CD14-positive monocyte (primary cell): Measurements from ENCODE around the gene U2SURP. TPM values are rescaled to one million over a fixed set of nuclear protein-coding genes. Genes with fewer than 3 reads are reported as not detected.

Source experiments
- DNase-seq, 3 donors: peaks; one replicate each; pipeline ENCODE4 v3.0.0-alpha.2; 2011 to 2022
- H2AFZ ChIP-seq: 2 replicates; pipeline ENCODE4 v1.6.0; 2012; ENCODE audit warnings: mild to moderate bottlenecking, low read depth, low read length, inconsistent platforms; ENCODE audit not compliant: insufficient read depth, poor library complexity, severe bottlenecking
- H3K27ac ChIP-seq, 2 donors: 1 replicate in 1 of 2; 2 replicates in 1 of 2; pipeline ENCODE4 v1.5.1; 2012 to 2013; ENCODE audit warnings: low read length in 2 of 2, control low read depth in 1 of 2, inconsistent platforms in 1 of 2, low read depth in 1 of 2, mild to moderate bottlenecking in 1 of 2
- H3K27me3 ChIP-seq, 2 donors: one replicate each; pipeline versions ENCODE4 v1.6.0 to v1.6.1; 2011 to 2013; ENCODE audit warnings: low read length in 2 of 2; ENCODE audit not compliant: control insufficient read depth in 2 of 2, insufficient read depth in 2 of 2
- H3K36me3 ChIP-seq, 2 donors: replicated peaks in 1 of 2; 1 replicate in 1 of 2; 2 replicates in 1 of 2; pipeline versions ENCODE4 v1.5.1 to v1.6.1; 2012 to 2013; ENCODE audit warnings: low read length in 2 of 2, control low read depth in 1 of 2, inconsistent platforms in 1 of 2, mild to moderate bottlenecking in 1 of 2; ENCODE audit not compliant: insufficient read depth in 2 of 2, control insufficient read depth in 1 of 2
- H3K4me1 ChIP-seq, 2 donors: 1 replicate in 1 of 2; 2 replicates in 1 of 2; pipeline versions ENCODE4 v1.5.1 to v1.6.1; 2012 to 2013; ENCODE audit warnings: low read length in 2 of 2, control low read depth in 1 of 2, inconsistent platforms in 1 of 2, mild to moderate bottlenecking in 1 of 2, moderate library complexity in 1 of 2; ENCODE audit not compliant: insufficient read depth in 2 of 2, control insufficient read depth in 1 of 2
- H3K4me2 ChIP-seq: replicated peaks from 2 replicates; pipeline ENCODE3; 2012; ENCODE audit warnings: low read length, moderate library complexity, mild to moderate bottlenecking; ENCODE audit not compliant: poor library complexity, severe bottlenecking; ENCODE audit errors: extremely low read depth
- H3K4me3 ChIP-seq, 3 experiments: fragments of 200-600 bp in 1 of 3; sonication (generic) in 1 of 3; replicated peaks in 1 of 3; 1 replicate in 2 of 3; 2 replicates in 1 of 3; pipeline ENCODE4 v1.5.1; 2011 to 2013; ENCODE audit warnings: low read length in 3 of 3, mild to moderate bottlenecking in 3 of 3, control low read depth in 2 of 3, low read depth in 2 of 3, inconsistent platforms in 1 of 3, moderate library complexity in 1 of 3
- H3K79me2 ChIP-seq: 2 replicates; pipeline ENCODE4 v1.6.0; 2012; ENCODE audit warnings: mild to moderate bottlenecking, control low read depth, inconsistent platforms, low read length, moderate library complexity; ENCODE audit not compliant: insufficient read depth
- H3K9ac ChIP-seq: 2 replicates; pipeline ENCODE4 v1.6.0; 2017; ENCODE audit warnings: low read length, mild to moderate bottlenecking; ENCODE audit not compliant: insufficient read depth, poor library complexity, severe bottlenecking
- H3K9me3 ChIP-seq, 2 donors: replicated peaks in 1 of 2; 1 replicate in 1 of 2; 2 replicates in 1 of 2; pipeline versions ENCODE4 v1.5.1 to v1.6.1; 2012 to 2013; ENCODE audit warnings: low read length in 2 of 2, control low read depth in 1 of 2; ENCODE audit not compliant: control insufficient read depth in 1 of 2, insufficient read depth in 1 of 2
- H4K20me1 ChIP-seq: 2 replicates; pipeline ENCODE4 v1.6.0; 2012; ENCODE audit warnings: mild to moderate bottlenecking, low read length, control low read depth, moderate library complexity; ENCODE audit not compliant: insufficient read depth
- H3K27ac Mint-ChIP-seq, 7 donors: one replicate each; pipeline ENCODE4 v1.8.0; 2020; ENCODE audit warnings: mild to moderate bottlenecking in 7 of 7, mixed read lengths in 7 of 7, moderate library complexity in 6 of 7, inconsistent platforms in 2 of 7
- H3K27me3 Mint-ChIP-seq, 3 donors: one replicate each; pipeline ENCODE4 v1.8.0; 2021 to 2022; ENCODE audit warnings: low read depth in 3 of 3, mild to moderate bottlenecking in 3 of 3, mixed read lengths in 3 of 3, moderate library complexity in 3 of 3, inconsistent platforms in 1 of 3
- H3K36me3 Mint-ChIP-seq, 2 donors: one replicate each; pipeline ENCODE4 v1.8.0; 2020; ENCODE audit warnings: mixed read lengths in 2 of 2, inconsistent platforms in 1 of 2, mild to moderate bottlenecking in 1 of 2
- H3K4me1 Mint-ChIP-seq: one replicate; pipeline ENCODE4 v1.8.0; 2020; ENCODE audit warnings: mild to moderate bottlenecking, mixed read lengths
- H3K4me3 Mint-ChIP-seq, 2 donors: one replicate each; pipeline ENCODE4 v1.8.0; 2020; ENCODE audit warnings: mild to moderate bottlenecking in 2 of 2, mixed read lengths in 2 of 2, moderate library complexity in 1 of 2
- H3K9me3 Mint-ChIP-seq, 7 donors: one replicate each; pipeline ENCODE4 v1.8.0; 2020 to 2022; ENCODE audit warnings: mixed read lengths in 7 of 7, mild to moderate bottlenecking in 6 of 7, moderate library complexity in 6 of 7, inconsistent platforms in 2 of 7
- CTCF ChIP-seq: fragments of 200-600 bp; IDR thresholded peaks from one replicate; pipeline ENCODE4 v1.8.0; 2022; ENCODE audit warnings: antibody characterized with exemption, mild to moderate bottlenecking
- WGBS: methylation state at CpG from one replicate; pipeline ENCODE4 v1.1.5; 2013; ENCODE audit warnings: missing lambda C conversion rate; ENCODE audit not compliant: insufficient coverage; 5-methylcytosine and 5-hydroxymethylcytosine counted together
- intact Hi-C, 2 donors: fragments of 100-400 bp; cut with micrococcal nuclease; formaldehyde crosslinking; loops; one replicate each; pipeline versions ENCODE4 v1.15.0 to v1.15.1; 2023
- polyA plus RNA-seq, 3 donors: library from polyadenylated mRNA; depleted of rRNA in 1 of 3; unstranded in 2 of 3; stranded (reverse) in 1 of 3; fragments of 300-500 nt in 2 of 3; fragments of >200 nt in 1 of 3; fragmentation: Illumina TruSeq in 2 of 3; gene quantifications; 1 replicate in 2 of 3; 2 replicates in 1 of 3; pipeline ENCODE4 v1.2.3, GENCODE V29; 2012 to 2021

Gene U2SURP
- polyA plus RNA-seq, 3 donors: 21.1 to 70.4 (median 51.4) TPM

DNA sequence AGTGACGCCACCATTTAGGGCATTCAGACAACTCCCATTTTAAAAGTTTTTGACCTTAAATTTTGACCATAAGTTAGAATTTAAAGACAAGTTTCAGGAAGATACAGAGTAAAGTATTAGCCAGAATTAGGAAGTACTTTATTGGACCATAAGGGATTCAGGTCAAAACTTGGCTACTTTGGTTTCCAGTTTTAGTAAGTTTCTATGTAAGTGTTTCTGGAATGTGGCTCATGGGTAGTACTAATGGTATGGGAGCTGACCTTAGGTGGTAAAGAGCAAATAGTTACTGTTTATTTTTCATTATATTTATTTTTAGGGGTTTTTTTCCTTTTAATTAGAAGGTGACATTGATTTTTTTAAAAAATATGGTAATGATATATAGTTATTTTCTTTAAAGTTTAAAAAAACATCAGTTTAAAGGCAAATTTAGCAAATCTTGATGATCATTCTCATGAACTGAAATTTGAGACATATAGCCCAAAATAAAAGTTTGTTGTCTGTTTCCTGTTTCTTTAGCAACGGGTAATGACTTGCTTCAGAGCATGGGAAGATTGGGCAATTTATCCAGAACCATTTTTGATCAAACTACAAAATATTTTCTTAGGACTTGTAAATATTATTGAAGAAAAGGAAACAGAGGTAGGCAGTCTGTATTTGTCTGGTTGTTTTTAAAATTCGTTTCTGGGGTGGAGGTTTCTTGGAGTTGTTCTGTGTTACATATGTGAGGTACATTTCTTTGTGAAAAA, 34.3 kb downstream of the U2SURP start:
- peak overlapping the region in 1 of 2 donors; percentile 39 for H3K4me3 Mint-ChIP-seq
- WGBS: no CpG with 5 or more reads among the region's 3 CpGs
- peaks cover 13% of the 10 kb centered on the region for H3K4me1 Mint-ChIP-seq
- H3K4me1 ChIP-seq: peaks cover 14 to 16% of the 10 kb centered on the region in 2 donors
- no peaks in the 10 kb centered on the region for H3K79me2 ChIP-seq
- no peaks in the 10 kb centered on the region for H3K9me3 ChIP-seq
- H3K27me3 ChIP-seq: no peaks in the 10 kb centered on the region
- H3K27ac Mint-ChIP-seq: peak overlapping the region; percentile 76 to 93 (median 92)
- H3K4me2 ChIP-seq: peak overlapping the region; percentile 36
- H3K27me3 Mint-ChIP-seq: no peaks in the 10 kb centered on the region
- peaks cover 55 to 67% of the 10 kb centered on the region in 2 donors for H3K36me3 Mint-ChIP-seq
- no peak overlapping the region for H2AFZ ChIP-seq
- no peaks in the 10 kb centered on the region for H4K20me1 ChIP-seq
- peak overlapping the region in 1 of 3 experiments; percentile 22 for H3K4me3 ChIP-seq
- DNase-seq: peak; percentile 52 to 71 (median 55)
- peak overlapping the region in 1 of 2 donors; percentile 71 for H3K27ac ChIP-seq
- intact Hi-C loops: no loop called here
- no peaks in the 10 kb centered on the region for H3K9me3 Mint-ChIP-seq
- TF ChIP-seq CTCF: no peak
- no peak overlapping the region for H3K9ac ChIP-seq
- peaks cover 64 to 86% of the 10 kb centered on the region in 2 donors for H3K36me3 ChIP-seq

- 0% methylated on average over 1 of the region's 2 CpGs for WGBS
- H3K27ac Mint-ChIP-seq: peak overlapping the region; percentile 61 to 92 (median 79)
Measured at GRCh38 chr3:143036557-143036956, 35.2 kb downstream of the U2SURP start.

More at GRCh38 chr3:143036557-143036956, 35.2 kb downstream of the U2SURP start:
- Mint-ChIP-seq H3K4me1 (peaks cover 13% of the 10 kb centered on the region), H3K4me3 (no peak overlapping the region), H3K36me3 (peaks cover 47 to 60% of the 10 kb centered on the region in 2 donors), H3K9me3 (no peaks in the 10 kb centered on the region), H3K27me3 (no peaks in the 10 kb centered on the region)
- Histone ChIP-seq H2AFZ (no peak overlapping the region), H3K9me3 (no peaks in the 10 kb centered on the region), H3K36me3 (peaks cover 55 to 85% of the 10 kb centered on the region in 2 donors), H3K4me2 (peak overlapping the region; percentile 22), H4K20me1 (no peaks in the 10 kb centered on the region), H3K4me3 (peak overlapping the region in 1 of 3 experiments; percentile 22), H3K4me1 (peaks cover 14 to 16% of the 10 kb centered on the region in 2 donors), H3K27ac (peak overlapping the region in 1 of 2 donors; percentile 71), H3K9ac (no peak overlapping the region), H3K79me2 (no peaks in the 10 kb centered on the region), H3K27me3 (no peaks in the 10 kb centered on the region)
- TF ChIP-seq CTCF: no peak
- intact Hi-C loops: no loop called here
- peak; percentile 12 to 24 (median 14) for DNase-seq
